ENCODE measurements around the gene CCDC61. TPM values are rescaled to one million over a fixed set of nuclear protein-coding genes. Genes with fewer than 3 reads are reported as not detected.

Gene CCDC61
- polyA plus RNA-seq (ENCODE audit: insufficient read length in 3 of 3) = 10 to 100 TPM in 2 of 3 donors, 1 to 10 TPM in 1; 9.6 to 10.7 (median 10.5) TPM

GRCh38 chr19:45994998-45995714 is at the start of gene CCDC61:
Gene CCDC61, plus strand, starts transcription at chr19:45995467. Its CDS starts 7,552 bp downstream, at chr19:46003019.
- peak; percentile 99 to 100 (median 99) for DNase-seq (ENCODE audit: low read depth in 3 of 3, low spot score in 2 of 3)

GRCh38 chr19:45947926-45948325 is 47.3 kb upstream of the CCDC61 start:
- no peak for DNase-seq (ENCODE audit: low read depth in 3 of 3, low spot score in 2 of 3)

GRCh38 chr19:45952341-45952685 is 43.0 kb upstream of the CCDC61 start:
- no peak for DNase-seq (ENCODE audit: low read depth in 3 of 3, low spot score in 2 of 3)

GRCh38 chr19:45952686-45953505 is 42.4 kb upstream of the CCDC61 start:
- DNase-seq (ENCODE audit: low read depth in 3 of 3, low spot score in 2 of 3) = peak in 2 of 3 donors; percentile 45 to 56

- DNase-seq (ENCODE audit: low read depth in 3 of 3, low spot score in 2 of 3) = no peak
These were observed 41.6 kb upstream of the CCDC61 start for GRCh38 chr19:45953676-45954075.

- no peak for DNase-seq (ENCODE audit: low read depth in 3 of 3, low spot score in 2 of 3)
These were observed 41.1 kb upstream of the CCDC61 start for GRCh38 chr19:45954156-45954555.

GRCh38 chr19:45955905-45956608 is 39.2 kb upstream of the CCDC61 start:
- no peak for DNase-seq (ENCODE audit: low read depth in 3 of 3, low spot score in 2 of 3)

- DNase-seq (ENCODE audit: low read depth in 3 of 3, low spot score in 2 of 3) = no peak
These were observed 36.9 kb upstream of the CCDC61 start for GRCh38 chr19:45958320-45958719.

GRCh38 chr19:45958769-45959516 is 36.3 kb upstream of the CCDC61 start:
- no peak for DNase-seq (ENCODE audit: low read depth in 3 of 3, low spot score in 2 of 3)

- DNase-seq (ENCODE audit: low read depth in 3 of 3, low spot score in 2 of 3) = no peak
These were observed 35.7 kb upstream of the CCDC61 start for GRCh38 chr19:45959517-45960025.

- no peak for DNase-seq (ENCODE audit: low read depth in 3 of 3, low spot score in 2 of 3)
These were observed 34.6 kb upstream of the CCDC61 start for GRCh38 chr19:45960595-45961235.

GRCh38 chr19:45962021-45962420 is 33.2 kb upstream of the CCDC61 start:
- DNase-seq (ENCODE audit: low read depth in 3 of 3, low spot score in 2 of 3) = no peak

- DNase-seq (ENCODE audit: low read depth in 3 of 3, low spot score in 2 of 3) = no peak
These were observed 28.0 kb upstream of the CCDC61 start for GRCh38 chr19:45967246-45967645.

GRCh38 chr19:45968626-45969025 is 26.6 kb upstream of the CCDC61 start:
- DNase-seq (ENCODE audit: low read depth in 3 of 3, low spot score in 2 of 3) = no peak

- no peak for DNase-seq (ENCODE audit: low read depth in 3 of 3, low spot score in 2 of 3)
These were observed 25.6 kb upstream of the CCDC61 start for GRCh38 chr19:45969676-45970075.

- DNase-seq (ENCODE audit: low read depth in 3 of 3, low spot score in 2 of 3) = no peak
These were observed 23.9 kb upstream of the CCDC61 start for GRCh38 chr19:45971260-45971902.

- no peak for DNase-seq (ENCODE audit: low read depth in 3 of 3, low spot score in 2 of 3)
These were observed 23.0 kb upstream of the CCDC61 start for GRCh38 chr19:45972081-45972946.

GRCh38 chr19:45972947-45973540 is 22.2 kb upstream of the CCDC61 start:
- DNase-seq (ENCODE audit: low read depth in 3 of 3, low spot score in 2 of 3) = no peak

Data from right renal cortex interstitium (tissue), 3 donors.